GM12873 (cell line): ENCODE data around the gene SLC37A1.
A peak's percentile ranks its signal among the peaks of the same experiment; 100 is the strongest.

Experiments used
- CTCF ChIP-seq: IDR thresholded peaks from 2 replicates; pipeline ENCODE4 v1.5.1; 2012; ENCODE audit warnings: low read depth, mild to moderate bottlenecking, moderate library complexity, low read length, control low read depth; ENCODE audit not compliant: insufficient read depth; ENCODE audit errors: missing control alignments

Gene SLC37A1

GRCh38 chr21:42537106-42537742, 23.6 kb downstream of the SLC37A1 start:
- peak; percentile 77 for TF ChIP-seq CTCF

GRCh38 chr21:42538479-42539275, 25.0 kb downstream of the SLC37A1 start:
- no peak for TF ChIP-seq CTCF

- TF ChIP-seq CTCF, result no peak
Observed at GRCh38 chr21:42539342-42539741, 25.7 kb downstream of the SLC37A1 start.

GRCh38 chr21:42539931-42540343, 26.3 kb downstream of the SLC37A1 start:
- TF ChIP-seq CTCF, result peak; percentile 19

GRCh38 chr21:42540396-42540795, 26.7 kb downstream of the SLC37A1 start:
- no peak for TF ChIP-seq CTCF

- TF ChIP-seq CTCF, result no peak
Observed at GRCh38 chr21:42541174-42541573, 27.5 kb downstream of the SLC37A1 start.

- no peak for TF ChIP-seq CTCF
Observed at GRCh38 chr21:42541618-42542017, 28.0 kb downstream of the SLC37A1 start.
